Activated CD4-positive, alpha-beta T cell treated with anti-CD3 and anti-CD28 coated beads, Interleukin-10, Interleukin-2, amounts not matched to agents 100 ng/mL and 50 ng/mL, durations not matched to agents 16 hours and 8 hours (primary cell): Measurements from ENCODE around the gene ROCK2.

Experiments
- DNase-seq: peaks from one replicate; pipeline ENCODE4 v3.0.0-alpha.2; 2020

The ROCK2 gene

GRCh38 chr2:11344342-11344955 is at the start of gene ROCK2:
ROCK2 (minus strand) TSS chr2:11344636; CDS start chr2:11344136, 500 bp downstream.
- peak; percentile 85 for DNase-seq

GRCh38 chr2:11393711-11394236 is 49.3 kb upstream of the ROCK2 start:
- DNase-seq: no peak

GRCh38 chr2:11391942-11392266 is 47.5 kb upstream of the ROCK2 start:
- DNase-seq: no peak

- no peak for DNase-seq
Measured at GRCh38 chr2:11390399-11390658, 45.9 kb upstream of the ROCK2 start.

- no peak for DNase-seq
Measured at GRCh38 chr2:11389551-11390398, 45.3 kb upstream of the ROCK2 start.

GRCh38 chr2:11389052-11389420 is 44.6 kb upstream of the ROCK2 start:
- no peak for DNase-seq

- DNase-seq: no peak
Measured at GRCh38 chr2:11388262-11389051, 44.0 kb upstream of the ROCK2 start.

GRCh38 chr2:11387843-11388242 is 43.4 kb upstream of the ROCK2 start:
- no peak for DNase-seq

GRCh38 chr2:11387100-11387390 is 42.6 kb upstream of the ROCK2 start:
- DNase-seq: no peak

GRCh38 chr2:11385847-11386246 is 41.4 kb upstream of the ROCK2 start:
- no peak for DNase-seq

GRCh38 chr2:11385216-11385615 is 40.8 kb upstream of the ROCK2 start:
- no peak for DNase-seq

GRCh38 chr2:11379558-11379957 is 35.1 kb upstream of the ROCK2 start:
- DNase-seq: no peak

GRCh38 chr2:11377928-11378545 is 33.6 kb upstream of the ROCK2 start:
- DNase-seq: no peak

- no peak for DNase-seq
Measured at GRCh38 chr2:11376071-11376470, 31.6 kb upstream of the ROCK2 start.

GRCh38 chr2:11375689-11376027 is 31.2 kb upstream of the ROCK2 start:
- DNase-seq: no peak

GRCh38 chr2:11375025-11375688 is 30.7 kb upstream of the ROCK2 start:
- no peak for DNase-seq

GRCh38 chr2:11373096-11373495 is 28.7 kb upstream of the ROCK2 start:
- no peak for DNase-seq

- no peak for DNase-seq
Measured at GRCh38 chr2:11371092-11371937, 26.9 kb upstream of the ROCK2 start.

- DNase-seq: no peak
Measured at GRCh38 chr2:11370377-11371091, 26.1 kb upstream of the ROCK2 start.

GRCh38 chr2:11368059-11368572 is 23.7 kb upstream of the ROCK2 start:
- no peak for DNase-seq

- no peak for DNase-seq
Measured at GRCh38 chr2:11367170-11367730, 22.8 kb upstream of the ROCK2 start.
